ENCODE data around the gene EPB41.

- no peak for TF ChIP-seq CTCF (conservative IDR thresholded peaks at IDR 0.05; ENCODE audit: low read depth in 2 of 2)
- no peak for TF ChIP-seq EZH2phosphoT487 (IDR thresholded peaks at IDR 0.05; ENCODE audit: unreplicated experiment)
- TF ChIP-seq JUNB (IDR thresholded peaks at IDR 0.05; ENCODE audit: unreplicated experiment), result no peak
- no peak for TF ChIP-seq CREB1 (CRISPR knock-in tag; IDR thresholded peaks at IDR 0.05; ENCODE audit: low read depth)
- no peak for TF ChIP-seq ZNF114 (CRISPR knock-in tag; IDR thresholded peaks at IDR 0.05)
- TF ChIP-seq EZH2 (IDR thresholded peaks at IDR 0.05; ENCODE audit: low read depth, unreplicated experiment), result no peak
- TF ChIP-seq REST (IDR thresholded peaks at IDR 0.05; ENCODE audit: unreplicated experiment), result no peak
- TF ChIP-seq POLR2AphosphoS5 (IDR thresholded peaks at IDR 0.05; ENCODE audit: low read depth), result no peak
- TF ChIP-seq ETS1 (IDR thresholded peaks at IDR 0.05), result no peak
Observed at GRCh38 chr1:29105822-29106221, 191.5 kb downstream of the EPB41 start.
